B cell (primary cell): Measurements from ENCODE around the gene TTC21B. TPM values are rescaled to one million over a fixed set of nuclear protein-coding genes. Genes with fewer than 3 reads are reported as not detected.

Experiments
- ATAC-seq: fragments of 200-7000 bp; cut with Tn5 transposase; one replicate; pipeline ENCODE4 v1.10.0; 2021; ENCODE audit warnings: low read depth, mild to moderate bottlenecking, moderate number of reproducible peaks, moderate library complexity
- CTCF ChIA-PET: fragments of 350-600 bp; sonication (Branson Sonifier 250); formaldehyde crosslinking; loops from one replicate; lab custom pipeline; 2021; ENCODE audit warnings: antibody characterized with exemption, inconsistent platforms; lab: Charles Lee
- POLR2A ChIA-PET: fragments of 350-600 bp; sonication (Branson Sonifier 250); formaldehyde crosslinking; loops from one replicate; lab custom pipeline; 2021; ENCODE audit warnings: antibody characterized with exemption; lab: Charles Lee
- DNase-seq: peaks from one replicate; pipeline ENCODE4 v3.0.0; 2013
- H2AFZ ChIP-seq: 2 replicates; pipeline ENCODE4 v1.6.1; 2012; ENCODE audit warnings: mild to moderate bottlenecking, low read depth, low read length; ENCODE audit not compliant: insufficient read depth, poor library complexity, severe bottlenecking
- H3K27ac ChIP-seq, 2 donors: 1 replicate in 1 of 2; 2 replicates in 1 of 2; pipeline ENCODE4 v1.5.1; 2012 to 2013; ENCODE audit warnings: low read length in 2 of 2, mild to moderate bottlenecking in 2 of 2, moderate library complexity in 1 of 2
- H3K27me3 ChIP-seq, 4 experiments: fragments of 200-600 bp in 1 of 4; sonication (generic) in 1 of 4; replicated peaks in 1 of 4; 1 replicate in 2 of 4; 2 replicates in 2 of 4; pipeline versions ENCODE4 v1.6.1 to v1.7.0; 2013 to 2016; ENCODE audit warnings: low read length in 3 of 4, mild to moderate bottlenecking in 2 of 4, mixed read lengths in 1 of 4, moderate library complexity in 1 of 4; ENCODE audit not compliant: insufficient read depth in 4 of 4, control insufficient read depth in 3 of 4; ENCODE audit errors: control extremely low read depth in 1 of 4
- H3K36me3 ChIP-seq, 2 experiments: replicated peaks in 1 of 2; 1 replicate in 1 of 2; 2 replicates in 1 of 2; pipeline versions ENCODE4 v1.6.1 to v1.7.1; 2013; ENCODE audit warnings: low read length in 1 of 2; ENCODE audit not compliant: insufficient read depth in 2 of 2, control insufficient read depth in 1 of 2; ENCODE audit errors: control extremely low read depth in 1 of 2, extremely low read depth in 1 of 2
- H3K4me1 ChIP-seq, 2 donors: fragments of 200-600 bp in 1 of 2; sonication (generic) in 1 of 2; 1 replicate in 1 of 2; 2 replicates in 1 of 2; pipeline versions ENCODE4 v1.5.1 to v1.6.1; 2013 to 2017; ENCODE audit warnings: low read length in 2 of 2; ENCODE audit not compliant: control insufficient read depth in 2 of 2, insufficient read depth in 2 of 2
- H3K4me2 ChIP-seq: replicated peaks from 2 replicates; pipeline ENCODE3; 2012; ENCODE audit warnings: mild to moderate bottlenecking, low read depth, low read length; ENCODE audit not compliant: poor library complexity, severe bottlenecking
- H3K4me3 ChIP-seq, 5 experiments: fragments of 200-600 bp in 1 of 5; sonication (generic) in 1 of 5; 1 replicate in 3 of 5; 2 replicates in 2 of 5; pipeline versions ENCODE4 v1.5.1 to v1.7.0; 2011 to 2016; ENCODE audit warnings: low read length in 4 of 5, mild to moderate bottlenecking in 4 of 5, low read depth in 2 of 5, control low read depth in 1 of 5, moderate library complexity in 1 of 5; ENCODE audit not compliant: insufficient read depth in 1 of 5; ENCODE audit errors: control extremely low read depth in 1 of 5, extremely low read depth in 1 of 5
- H3K79me2 ChIP-seq: fragments of 200-600 bp; sonication (generic); one replicate; pipeline ENCODE4 v1.6.0; 2016; ENCODE audit warnings: low read length; ENCODE audit not compliant: control insufficient read depth, insufficient read depth
- H3K9ac ChIP-seq: fragments of 200-600 bp; sonication (generic); 2 replicates; pipeline ENCODE4 v1.6.1; 2017; ENCODE audit warnings: mild to moderate bottlenecking, low read length, moderate library complexity
- H3K9me3 ChIP-seq, 3 donors: one replicate each; pipeline versions ENCODE4 v1.6.1 to v1.7.1; 2013; ENCODE audit warnings: low read length in 2 of 3; ENCODE audit not compliant: control insufficient read depth in 2 of 3, insufficient read depth in 1 of 3; ENCODE audit errors: control extremely low read depth in 1 of 3
- H4K20me1 ChIP-seq: 2 replicates; pipeline ENCODE4 v1.6.0; 2012; ENCODE audit warnings: mild to moderate bottlenecking, low read length; ENCODE audit not compliant: insufficient read depth, control insufficient read depth, poor library complexity, severe bottlenecking
- H3K27ac Mint-ChIP-seq: one replicate; pipeline ENCODE4 v1.8.0; 2021; ENCODE audit warnings: mixed read lengths
- H3K27me3 Mint-ChIP-seq: one replicate; pipeline ENCODE4 v1.8.0; 2021; ENCODE audit warnings: mixed read lengths
- H3K4me1 Mint-ChIP-seq: one replicate; pipeline ENCODE4 v1.8.0; 2021; ENCODE audit warnings: mixed read lengths
- H3K4me3 Mint-ChIP-seq: one replicate; pipeline ENCODE4 v1.8.0; 2021; ENCODE audit warnings: mixed read lengths
- H3K9me3 Mint-ChIP-seq: one replicate; pipeline ENCODE4 v1.8.0; 2022; ENCODE audit warnings: mixed read lengths; ENCODE audit not compliant: insufficient read depth
- CTCF ChIP-seq: fragments of 200-600 bp; IDR thresholded peaks from one replicate; pipeline ENCODE4 v1.8.0; 2022; ENCODE audit warnings: antibody characterized with exemption, mild to moderate bottlenecking
- EZH2 ChIP-seq: IDR thresholded peaks from 2 replicates; pipeline ENCODE4 v1.6.1; 2012; ENCODE audit warnings: borderline replicate concordance, low read depth, mild to moderate bottlenecking, moderate library complexity, low read length; ENCODE audit not compliant: insufficient read depth, poor library complexity, severe bottlenecking
- WGBS: methylation state at CpG from one replicate; pipeline ENCODE4 v1.1.5; 2013; ENCODE audit warnings: missing lambda C conversion rate; ENCODE audit not compliant: insufficient coverage; 5-methylcytosine and 5-hydroxymethylcytosine counted together
- intact Hi-C: fragments of 100-400 bp; cut with micrococcal nuclease; formaldehyde crosslinking; loops from one replicate; pipeline ENCODE4 v1.10.0; 2022
- polyA plus RNA-seq: library from polyadenylated mRNA; depleted of rRNA; stranded (reverse); fragments of >200 nt; gene quantifications from 2 replicates; pipeline ENCODE4 v1.2.3, GENCODE V29; 2012
- total RNA-seq, 2 donors: library from RNA; stranded (reverse); fragments of 120-200 nt in 1 of 2; gene quantifications; 1 replicate in 1 of 2; 2 replicates in 1 of 2; pipeline versions ENCODE4 v1.2.3 to v1.2.4, GENCODE V29; 2013 to 2022

Gene TTC21B
- total and polyA plus RNA-seq, 2 donors (not counting 1 experiment from before 2014, with no cell fraction given) = 11.5 to 41.5 TPM

GRCh38 chr2:165889158-165889557 is 64.4 kb downstream of the TTC21B start:
- H3K36me3 ChIP-seq = peaks cover 2 to 37% of the 10 kb centered on the region in 2 experiments
- WGBS = 67% methylated on average over 1 of the region's 1 CpG
- no peaks in the 10 kb centered on the region for H3K79me2 ChIP-seq
- no peak overlapping the region for H2AFZ ChIP-seq
- H3K4me3 ChIP-seq = no peak overlapping the region
- no peak overlapping the region for H3K27ac ChIP-seq
- peaks cover 0 to 3% of the 10 kb centered on the region in 2 donors for H3K4me1 ChIP-seq
- H3K9me3 ChIP-seq = no peaks in the 10 kb centered on the region
- CTCF ChIA-PET = interaction anchor here (1.7 to 3.6 kb wide), 2 partner anchors 15 to 64 kb away, joined by 3 to 11 read pairs; partner anchors contain the start of gene TTC21B
- H3K4me2 ChIP-seq = no peak overlapping the region
- no peaks in the 10 kb centered on the region for H3K9me3 Mint-ChIP-seq
- no peak for DNase-seq
- no peak overlapping the region for H3K27ac Mint-ChIP-seq
- ATAC-seq = no peak
- no peaks in the 10 kb centered on the region for H4K20me1 ChIP-seq
- TF ChIP-seq EZH2 (no peak), CTCF (no peak)
- H3K9ac ChIP-seq = no peak overlapping the region
- no peak overlapping the region for H3K4me3 Mint-ChIP-seq
- intact Hi-C loops = no loop called here
- H3K27me3 Mint-ChIP-seq = no peaks in the 10 kb centered on the region
- H3K27me3 ChIP-seq = no peaks in the 10 kb centered on the region
- POLR2A ChIA-PET = no interaction called here
- H3K4me1 Mint-ChIP-seq = peaks cover 8% of the 10 kb centered on the region

- Histone ChIP-seq H3K9me3 (no peaks in the 10 kb centered on the region), H3K36me3 (peaks cover 2 to 41% of the 10 kb centered on the region in 2 experiments), H3K9ac (no peak overlapping the region), H2AFZ (no peak overlapping the region), H3K27ac (no peak overlapping the region), H3K4me3 (no peak overlapping the region), H3K4me1 (peaks cover 0 to 3% of the 10 kb centered on the region in 2 donors), H3K4me2 (no peak overlapping the region), H3K27me3 (no peaks in the 10 kb centered on the region), H4K20me1 (no peaks in the 10 kb centered on the region), H3K79me2 (no peaks in the 10 kb centered on the region)
- H3K27me3 Mint-ChIP-seq = no peaks in the 10 kb centered on the region
- no peak for DNase-seq
- no peaks in the 10 kb centered on the region for H3K9me3 Mint-ChIP-seq
- ChIA-PET CTCF (interaction anchor here (1.7 to 3.6 kb wide), 2 partner anchors 14 to 65 kb away, joined by 3 to 11 read pairs; partner anchors contain the start of gene TTC21B), POLR2A (no interaction called here)
- ATAC-seq = no peak
- TF ChIP-seq CTCF = no peak
- TF ChIP-seq EZH2 = no peak
- intact Hi-C loops = no loop called here
- peaks cover 8% of the 10 kb centered on the region for H3K4me1 Mint-ChIP-seq
- no peak overlapping the region for H3K27ac Mint-ChIP-seq
- no peak overlapping the region for H3K4me3 Mint-ChIP-seq
- WGBS = no CpG with 5 or more reads among the region's 2 CpGs
Measured at GRCh38 chr2:165888171-165888570, 65.4 kb downstream of the TTC21B start.
